ENCODE measurements around the gene ALPK3.
A peak's percentile ranks its signal among the peaks of the same experiment; 100 is the strongest.

Gene ALPK3

DNA sequence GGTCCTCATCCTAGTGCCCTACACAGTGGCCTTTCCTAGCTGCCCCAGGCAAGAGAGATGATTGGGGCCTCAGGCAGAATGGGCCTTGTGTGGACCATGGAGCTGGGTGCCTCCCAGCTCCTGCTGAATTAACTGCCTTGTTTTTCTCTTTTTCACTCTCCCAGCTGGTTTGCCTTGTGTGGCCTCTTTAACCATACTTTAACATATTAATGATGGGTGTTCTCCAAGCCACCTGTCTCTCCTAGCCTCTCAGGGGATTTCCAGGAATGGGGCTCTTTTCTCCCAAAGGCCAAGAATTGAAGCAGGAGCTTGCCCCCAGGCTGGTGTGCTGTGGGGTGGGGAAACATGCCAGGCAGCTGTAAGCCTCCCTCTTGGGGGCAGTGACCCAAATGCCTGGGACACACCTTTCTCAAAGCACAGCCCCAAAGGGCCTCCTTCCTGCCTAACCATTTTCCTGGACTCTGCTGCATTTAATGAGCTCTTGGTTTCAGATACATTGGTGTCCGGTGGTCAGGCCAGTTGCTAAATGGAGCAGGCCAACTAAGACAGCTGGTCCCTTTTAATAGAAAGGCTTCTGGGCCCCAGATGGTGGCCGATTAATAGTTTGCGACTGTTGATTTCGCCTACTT lies 5.6 kb downstream of the ALPK3 start:
- no peak overlapping the region for H3K27ac ChIP-seq (ENCODE audit: low read depth in 2 of 2, low read length in 2 of 2)
- H3K9me3 ChIP-seq (ENCODE audit: control insufficient read depth in 2 of 2, low read length in 2 of 2), result no peaks in the 10 kb centered on the region
- peaks cover 0 to 4% of the 10 kb centered on the region in 2 donors for H3K4me1 ChIP-seq (ENCODE audit: control insufficient read depth in 2 of 2, insufficient read depth in 2 of 2, low read length in 2 of 2)
- H3K4me3 ChIP-seq (ENCODE audit: low read length in 2 of 2), result no peak overlapping the region
- H3K27me3 ChIP-seq (ENCODE audit: control insufficient read depth in 2 of 2, insufficient read depth in 2 of 2, low read length in 2 of 2), result no peaks in the 10 kb centered on the region
- no peaks in the 10 kb centered on the region for H3K36me3 ChIP-seq (ENCODE audit: control insufficient read depth in 2 of 2, insufficient read depth in 2 of 2, low read length in 2 of 2)
- H3K9ac ChIP-seq (ENCODE audit: low read depth in 1 of 2, low read length in 2 of 2), result no peak overlapping the region

DNA sequence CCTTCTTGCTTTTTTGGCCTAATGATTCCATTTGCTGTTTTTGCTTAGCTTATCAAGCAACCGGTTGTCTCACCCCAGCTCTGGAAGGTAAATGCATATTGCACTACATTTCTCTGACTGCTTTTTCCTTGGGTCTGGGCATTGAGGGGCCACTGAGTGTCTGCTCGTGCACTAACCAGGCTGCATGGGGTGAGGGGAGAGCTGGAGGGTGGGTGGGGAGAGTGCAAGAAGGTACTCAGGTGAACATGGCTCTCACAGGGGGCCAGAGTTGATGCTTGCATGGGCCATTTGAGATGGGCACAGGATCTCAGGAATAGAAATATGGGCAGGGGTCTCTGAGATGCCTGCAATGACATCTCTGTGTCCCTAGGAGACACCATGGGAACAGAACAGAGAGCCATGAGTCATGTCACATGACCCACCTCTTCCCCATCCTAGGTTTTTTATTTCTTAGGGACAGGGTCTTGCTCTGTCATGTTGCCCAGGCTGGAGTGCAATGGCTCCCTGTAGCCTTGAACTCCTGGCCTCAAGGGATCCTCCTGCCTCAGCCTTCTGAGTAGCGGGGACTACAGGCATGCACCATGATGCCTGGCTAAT lies 6.2 kb downstream of the ALPK3 start:
- no peak overlapping the region for H3K27ac ChIP-seq (ENCODE audit: low read depth in 2 of 2, low read length in 2 of 2)

DNA sequence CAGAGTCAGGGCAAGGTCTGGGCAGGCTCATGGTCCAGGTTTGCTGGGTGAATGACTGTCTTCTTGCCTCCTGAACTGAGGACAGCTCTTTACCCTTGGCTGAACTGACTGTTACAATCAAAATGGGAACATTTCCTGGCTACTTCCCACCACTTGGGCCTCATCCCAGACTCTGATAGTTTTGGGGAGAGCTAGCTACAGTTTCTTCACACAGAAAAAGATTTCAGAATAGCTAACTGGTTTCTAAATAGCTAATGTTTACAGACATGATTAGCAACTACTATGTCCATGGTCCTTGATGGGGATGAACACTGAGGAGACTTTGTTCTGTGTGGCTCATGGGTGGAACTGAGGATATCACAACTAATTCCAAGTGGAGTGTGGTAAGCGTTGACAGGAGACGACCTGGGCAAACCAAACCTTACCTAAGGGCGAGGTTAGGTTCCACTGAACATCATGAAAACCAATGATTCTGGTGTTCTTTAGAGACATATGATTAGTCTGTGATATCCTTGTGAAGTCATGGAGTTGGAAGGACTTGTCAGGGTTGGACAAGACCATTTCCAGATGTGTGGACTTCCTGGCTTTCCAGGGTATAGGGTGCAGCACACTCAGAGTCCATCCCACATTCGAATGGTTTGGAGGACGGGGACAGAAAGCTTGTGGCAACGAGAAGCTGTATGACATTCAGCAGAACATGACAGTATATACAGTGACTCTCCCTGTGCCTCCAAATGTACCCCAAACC lies 7.3 kb downstream of the ALPK3 start:
- Histone ChIP-seq H3K27me3 (ENCODE audit: control insufficient read depth in 2 of 2, insufficient read depth in 2 of 2, low read length in 2 of 2) (no peaks in the 10 kb centered on the region), H3K36me3 (ENCODE audit: control insufficient read depth in 2 of 2, insufficient read depth in 2 of 2, low read length in 2 of 2) (no peaks in the 10 kb centered on the region), H3K27ac (ENCODE audit: low read depth in 2 of 2, low read length in 2 of 2) (peak overlapping the region in 1 of 2 donors; percentile 53), H3K9me3 (ENCODE audit: control insufficient read depth in 2 of 2, low read length in 2 of 2) (no peaks in the 10 kb centered on the region), H3K4me3 (ENCODE audit: low read length in 2 of 2) (no peak overlapping the region), H3K4me1 (ENCODE audit: control insufficient read depth in 2 of 2, insufficient read depth in 2 of 2, low read length in 2 of 2) (peaks cover 0 to 4% of the 10 kb centered on the region in 2 donors), H3K9ac (ENCODE audit: low read depth in 1 of 2, low read length in 2 of 2) (no peak overlapping the region)

More for the DNA sequence above, 6.2 kb downstream of the ALPK3 start:
- Histone ChIP-seq H3K4me3 (ENCODE audit: low read length in 2 of 2) (no peak overlapping the region), H3K9ac (ENCODE audit: low read depth in 1 of 2, low read length in 2 of 2) (no peak overlapping the region), H3K36me3 (ENCODE audit: control insufficient read depth in 2 of 2, insufficient read depth in 2 of 2, low read length in 2 of 2) (no peaks in the 10 kb centered on the region), H3K9me3 (ENCODE audit: control insufficient read depth in 2 of 2, low read length in 2 of 2) (no peaks in the 10 kb centered on the region), H3K27me3 (ENCODE audit: control insufficient read depth in 2 of 2, insufficient read depth in 2 of 2, low read length in 2 of 2) (no peaks in the 10 kb centered on the region), H3K4me1 (ENCODE audit: control insufficient read depth in 2 of 2, insufficient read depth in 2 of 2, low read length in 2 of 2) (peaks cover 0 to 4% of the 10 kb centered on the region in 2 donors)

DNA sequence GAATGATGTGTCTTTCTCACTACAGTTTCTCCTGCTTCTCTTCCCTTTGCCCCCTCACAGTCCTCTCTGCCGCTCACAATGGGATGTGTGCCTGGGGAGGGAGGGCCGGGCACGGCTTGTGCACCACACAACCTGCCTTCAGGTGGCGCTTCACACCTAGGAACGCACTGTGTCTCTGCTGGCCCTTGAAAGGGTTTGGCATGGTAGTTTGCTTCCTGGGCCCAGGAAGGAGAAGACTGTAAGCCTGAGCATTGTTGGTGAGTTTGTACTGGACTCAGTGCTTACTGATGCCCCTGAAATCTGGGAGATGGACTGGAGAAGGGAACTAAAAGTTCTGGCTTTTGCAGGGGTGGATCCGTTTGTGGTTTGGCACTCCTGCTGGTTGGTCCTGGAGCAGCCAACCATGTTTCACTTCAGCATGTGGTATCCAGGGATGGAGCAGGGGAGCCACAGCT lies 9.2 kb downstream of the ALPK3 start:
- Histone ChIP-seq H3K27ac (ENCODE audit: low read depth in 2 of 2, low read length in 2 of 2) (no peak overlapping the region), H3K4me1 (ENCODE audit: control insufficient read depth in 2 of 2, insufficient read depth in 2 of 2, low read length in 2 of 2) (peaks cover 0 to 4% of the 10 kb centered on the region in 2 donors), H3K9ac (ENCODE audit: low read depth in 1 of 2, low read length in 2 of 2) (no peak overlapping the region), H3K9me3 (ENCODE audit: control insufficient read depth in 2 of 2, low read length in 2 of 2) (no peaks in the 10 kb centered on the region), H3K4me3 (ENCODE audit: low read length in 2 of 2) (no peak overlapping the region), H3K36me3 (ENCODE audit: control insufficient read depth in 2 of 2, insufficient read depth in 2 of 2, low read length in 2 of 2) (no peaks in the 10 kb centered on the region), H3K27me3 (ENCODE audit: control insufficient read depth in 2 of 2, insufficient read depth in 2 of 2, low read length in 2 of 2) (no peaks in the 10 kb centered on the region)

DNA sequence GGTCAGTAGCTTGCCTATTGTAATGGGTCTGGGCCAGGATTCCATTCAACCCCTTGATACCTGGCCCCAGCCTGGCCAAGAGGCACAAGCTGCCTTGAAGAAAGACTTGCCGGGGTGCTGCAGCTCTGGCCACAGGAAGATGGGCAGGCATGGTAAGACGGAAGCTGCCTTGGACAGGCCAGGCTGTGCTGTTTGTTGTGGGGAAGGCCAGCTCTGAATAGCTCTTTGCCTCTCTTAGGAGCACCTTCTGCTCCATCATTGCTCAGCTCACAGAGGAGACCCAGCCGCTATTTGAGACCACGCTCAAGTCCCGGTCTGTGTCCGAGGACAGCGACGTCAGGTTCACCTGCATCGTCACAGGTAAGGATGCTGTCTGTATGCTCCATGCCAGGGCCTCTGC lies 10.1 kb downstream of the ALPK3 start:
- Histone ChIP-seq H3K4me3 (ENCODE audit: low read length in 2 of 2) (no peak overlapping the region), H3K9ac (ENCODE audit: low read depth in 1 of 2, low read length in 2 of 2) (no peak overlapping the region), H3K27me3 (ENCODE audit: control insufficient read depth in 2 of 2, insufficient read depth in 2 of 2, low read length in 2 of 2) (no peaks in the 10 kb centered on the region), H3K4me1 (ENCODE audit: control insufficient read depth in 2 of 2, insufficient read depth in 2 of 2, low read length in 2 of 2) (peaks cover 0 to 2% of the 10 kb centered on the region in 2 donors), H3K9me3 (ENCODE audit: control insufficient read depth in 2 of 2, low read length in 2 of 2) (no peaks in the 10 kb centered on the region), H3K27ac (ENCODE audit: low read depth in 2 of 2, low read length in 2 of 2) (no peak overlapping the region), H3K36me3 (ENCODE audit: control insufficient read depth in 2 of 2, insufficient read depth in 2 of 2, low read length in 2 of 2) (no peaks in the 10 kb centered on the region)

DNA sequence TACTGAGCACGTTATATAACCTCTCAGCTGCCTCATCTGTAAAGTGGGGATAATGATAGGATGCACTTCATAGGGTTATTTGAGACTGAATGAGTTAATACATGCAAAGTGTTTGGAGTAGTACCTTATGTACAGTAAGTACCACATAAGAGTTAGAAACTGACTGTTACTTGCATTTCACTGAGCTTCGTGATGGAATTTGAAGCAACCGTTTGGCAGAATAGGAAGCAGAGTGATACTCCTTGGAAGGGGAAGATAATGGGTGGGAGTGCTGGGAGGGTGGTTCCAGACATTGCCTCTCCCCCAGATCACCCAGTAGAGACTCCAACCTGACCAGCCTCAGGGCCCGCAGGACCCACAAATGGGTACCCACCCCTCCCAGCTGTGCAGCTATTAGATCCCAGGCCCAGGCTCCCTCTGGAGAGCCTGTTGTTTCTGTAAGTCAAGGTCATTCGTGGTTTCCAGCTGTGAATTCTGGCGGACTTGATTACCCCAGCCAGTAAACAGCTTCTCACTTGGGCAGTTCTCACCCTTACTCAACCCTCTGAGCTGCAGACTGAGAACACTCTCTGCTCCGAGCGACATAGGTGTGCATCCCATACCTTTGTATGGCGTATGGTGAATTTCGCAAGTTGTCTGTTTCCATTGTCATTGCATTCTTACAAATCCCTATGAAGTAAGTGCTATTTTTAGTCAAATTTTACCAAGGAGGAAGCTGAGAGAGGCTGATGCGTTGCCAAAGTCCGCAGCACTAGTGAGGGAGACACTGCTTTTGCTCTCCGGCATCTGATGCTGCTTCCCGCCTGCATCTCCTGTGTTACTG lies 11.1 kb downstream of the ALPK3 start:
- Histone ChIP-seq H3K27ac (ENCODE audit: low read depth in 2 of 2, low read length in 2 of 2) (no peak overlapping the region), H3K4me3 (ENCODE audit: low read length in 2 of 2) (no peak overlapping the region), H3K27me3 (ENCODE audit: control insufficient read depth in 2 of 2, insufficient read depth in 2 of 2, low read length in 2 of 2) (no peaks in the 10 kb centered on the region), H3K9me3 (ENCODE audit: control insufficient read depth in 2 of 2, low read length in 2 of 2) (no peaks in the 10 kb centered on the region), H3K36me3 (ENCODE audit: control insufficient read depth in 2 of 2, insufficient read depth in 2 of 2, low read length in 2 of 2) (no peaks in the 10 kb centered on the region), H3K4me1 (ENCODE audit: control insufficient read depth in 2 of 2, insufficient read depth in 2 of 2, low read length in 2 of 2) (peaks cover 0 to 2% of the 10 kb centered on the region in 2 donors), H3K9ac (ENCODE audit: low read depth in 1 of 2, low read length in 2 of 2) (no peak overlapping the region)

DNA sequence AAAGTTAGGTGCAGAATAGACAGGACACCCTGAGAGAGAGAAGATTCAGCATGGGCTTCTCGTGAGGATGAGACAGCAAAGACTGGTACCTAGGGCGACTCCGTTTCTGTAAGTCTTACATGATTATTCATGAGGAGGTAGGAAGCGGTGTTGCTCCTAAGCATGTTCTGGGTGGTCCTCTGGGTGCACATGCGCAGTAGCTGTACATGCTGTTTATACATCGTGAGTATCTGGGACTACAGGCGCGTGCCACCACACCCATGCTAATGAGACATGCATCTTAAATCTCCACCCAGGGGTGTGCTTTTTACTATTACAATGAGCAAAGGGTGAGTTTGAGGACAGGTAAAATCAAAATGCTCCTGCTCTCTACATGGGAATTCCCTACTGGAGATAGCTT lies 12.3 kb downstream of the ALPK3 start:
- Histone ChIP-seq H3K27ac (ENCODE audit: low read depth in 2 of 2, low read length in 2 of 2) (no peak overlapping the region), H3K4me3 (ENCODE audit: low read length in 2 of 2) (no peak overlapping the region), H3K9me3 (ENCODE audit: control insufficient read depth in 2 of 2, low read length in 2 of 2) (no peaks in the 10 kb centered on the region), H3K9ac (ENCODE audit: low read depth in 1 of 2, low read length in 2 of 2) (no peak overlapping the region), H3K4me1 (ENCODE audit: control insufficient read depth in 2 of 2, insufficient read depth in 2 of 2, low read length in 2 of 2) (no peaks in the 10 kb centered on the region), H3K27me3 (ENCODE audit: control insufficient read depth in 2 of 2, insufficient read depth in 2 of 2, low read length in 2 of 2) (no peaks in the 10 kb centered on the region), H3K36me3 (ENCODE audit: control insufficient read depth in 2 of 2, insufficient read depth in 2 of 2, low read length in 2 of 2) (no peaks in the 10 kb centered on the region)

DNA sequence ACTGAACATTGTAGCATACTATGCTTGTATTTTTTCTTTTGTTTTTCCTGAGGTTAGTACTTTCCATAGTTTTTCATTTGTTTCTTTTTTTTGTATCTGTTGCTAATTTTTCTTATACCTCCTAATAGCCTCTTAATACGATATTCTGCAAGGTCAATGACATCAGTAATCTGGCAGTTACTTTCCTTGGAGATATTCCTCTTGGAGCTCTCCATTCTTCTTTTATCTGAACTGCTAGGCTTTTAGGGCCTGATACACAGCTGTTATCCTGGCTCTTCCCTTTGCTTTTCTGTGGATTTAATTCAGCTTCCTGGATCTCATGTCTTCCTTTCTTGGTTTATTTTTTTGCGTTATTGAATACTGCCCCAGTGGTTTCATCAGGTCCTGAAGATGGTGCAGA lies 12.9 kb downstream of the ALPK3 start:
- H3K9me3 ChIP-seq (ENCODE audit: control insufficient read depth in 2 of 2, low read length in 2 of 2), result no peaks in the 10 kb centered on the region
- no peak overlapping the region for H3K27ac ChIP-seq (ENCODE audit: low read depth in 2 of 2, low read length in 2 of 2)
- H3K36me3 ChIP-seq (ENCODE audit: control insufficient read depth in 2 of 2, insufficient read depth in 2 of 2, low read length in 2 of 2), result no peaks in the 10 kb centered on the region
- H3K4me1 ChIP-seq (ENCODE audit: control insufficient read depth in 2 of 2, insufficient read depth in 2 of 2, low read length in 2 of 2), result no peaks in the 10 kb centered on the region
- no peak overlapping the region for H3K9ac ChIP-seq (ENCODE audit: low read depth in 1 of 2, low read length in 2 of 2)
- H3K4me3 ChIP-seq (ENCODE audit: low read length in 2 of 2), result no peak overlapping the region
- H3K27me3 ChIP-seq (ENCODE audit: control insufficient read depth in 2 of 2, insufficient read depth in 2 of 2, low read length in 2 of 2), result no peaks in the 10 kb centered on the region

DNA sequence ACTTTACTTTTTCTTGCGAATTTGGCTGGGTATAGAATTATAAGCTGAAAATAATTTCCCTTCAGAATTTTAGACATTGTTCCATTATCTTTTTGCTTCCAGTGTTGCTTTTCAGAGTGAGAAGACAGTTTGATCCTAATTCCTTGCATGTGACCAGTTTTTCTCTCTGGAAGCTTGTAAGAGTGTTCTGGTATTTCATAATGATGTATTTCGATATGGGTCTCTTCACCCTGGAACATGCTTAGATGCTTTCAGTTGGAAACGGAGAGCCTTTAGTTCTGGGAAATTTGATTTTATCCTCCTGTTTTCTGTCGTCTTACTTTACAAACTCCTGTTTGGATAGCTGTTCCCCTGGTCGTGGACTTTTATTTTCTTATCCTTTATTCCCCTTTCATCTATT lies 13.9 kb downstream of the ALPK3 start:
- H3K4me1 ChIP-seq (ENCODE audit: control insufficient read depth in 2 of 2, insufficient read depth in 2 of 2, low read length in 2 of 2), result no peaks in the 10 kb centered on the region

DNA sequence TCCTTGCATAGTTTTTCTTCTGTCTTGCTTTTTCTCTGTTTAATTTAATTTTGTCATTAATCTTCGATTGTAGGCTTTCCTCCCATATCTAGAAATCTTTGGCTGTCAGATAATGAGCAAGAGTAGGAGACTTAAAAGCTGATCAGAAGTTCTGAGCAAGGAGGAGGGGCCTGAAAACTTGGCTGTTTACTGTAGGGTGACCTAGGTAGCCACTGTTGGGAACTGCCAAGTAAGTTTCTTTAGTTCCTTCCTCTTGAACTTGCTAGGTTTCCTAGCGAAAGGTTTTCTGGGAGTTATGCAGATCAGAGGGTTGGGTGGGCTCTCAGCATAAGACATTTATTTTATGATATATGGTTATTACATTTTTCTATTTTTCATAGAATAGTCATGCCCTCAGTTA lies 14.5 kb downstream of the ALPK3 start:
- H3K4me3 ChIP-seq (ENCODE audit: low read length in 2 of 2), result no peak overlapping the region
- H3K27ac ChIP-seq (ENCODE audit: low read depth in 2 of 2, low read length in 2 of 2), result no peak overlapping the region
- no peaks in the 10 kb centered on the region for H3K9me3 ChIP-seq (ENCODE audit: control insufficient read depth in 2 of 2, low read length in 2 of 2)
- no peaks in the 10 kb centered on the region for H3K4me1 ChIP-seq (ENCODE audit: control insufficient read depth in 2 of 2, insufficient read depth in 2 of 2, low read length in 2 of 2)
- H3K36me3 ChIP-seq (ENCODE audit: control insufficient read depth in 2 of 2, insufficient read depth in 2 of 2, low read length in 2 of 2), result no peaks in the 10 kb centered on the region
- no peak overlapping the region for H3K9ac ChIP-seq (ENCODE audit: low read depth in 1 of 2, low read length in 2 of 2)
- no peaks in the 10 kb centered on the region for H3K27me3 ChIP-seq (ENCODE audit: control insufficient read depth in 2 of 2, insufficient read depth in 2 of 2, low read length in 2 of 2)

More for the DNA sequence above, 13.9 kb downstream of the ALPK3 start:
- no peak overlapping the region for H3K27ac ChIP-seq (ENCODE audit: low read depth in 2 of 2, low read length in 2 of 2)
- no peaks in the 10 kb centered on the region for H3K27me3 ChIP-seq (ENCODE audit: control insufficient read depth in 2 of 2, insufficient read depth in 2 of 2, low read length in 2 of 2)
- no peaks in the 10 kb centered on the region for H3K9me3 ChIP-seq (ENCODE audit: control insufficient read depth in 2 of 2, low read length in 2 of 2)
- no peak overlapping the region for H3K9ac ChIP-seq (ENCODE audit: low read depth in 1 of 2, low read length in 2 of 2)
- H3K4me3 ChIP-seq (ENCODE audit: low read length in 2 of 2), result no peak overlapping the region
- no peaks in the 10 kb centered on the region for H3K36me3 ChIP-seq (ENCODE audit: control insufficient read depth in 2 of 2, insufficient read depth in 2 of 2, low read length in 2 of 2)

All from mucosa of rectum (tissue), 2 donors.